HEK293 (cell line): ENCODE data around the gene KIF21B.

Experiments used
- ATF2 ChIP-seq: fragments of 450-650 bp; formaldehyde crosslinking; IDR thresholded peaks from 2 replicates; pipeline ENCODE4 v1.5.1; 2016; ENCODE audit warnings: missing biosample characterization, missing genetic modification characterization, low read depth
- CTCF ChIP-seq: fragments of 450-650 bp; formaldehyde crosslinking; IDR thresholded peaks from 2 replicates; pipeline ENCODE4 v1.5.1; 2016; ENCODE audit warnings: missing biosample characterization, missing genetic modification characterization
- EGR2 ChIP-seq: fragments of 450-650 bp; formaldehyde crosslinking; IDR thresholded peaks from 2 replicates; pipeline ENCODE4 v1.5.1; 2016; ENCODE audit warnings: low read depth, missing biosample characterization, missing genetic modification characterization
- HOXC10 ChIP-seq: sonication (generic); formaldehyde crosslinking; IDR thresholded peaks from 2 replicates; pipeline ENCODE4 v1.8.1; 2023; ENCODE audit warnings: mild to moderate bottlenecking, missing genetic modification reagents
- SETDB1 ChIP-seq: IDR thresholded peaks from one replicate; pipeline ENCODE4 v1.6.1; 2017; ENCODE audit warnings: mild to moderate bottlenecking, low read length, moderate library complexity, mixed read lengths; ENCODE audit not compliant: insufficient read length
- TSHZ1 ChIP-seq: fragments of 450-650 bp; formaldehyde crosslinking; IDR thresholded peaks from 2 replicates; pipeline ENCODE4 v1.5.1; 2016; ENCODE audit warnings: missing biosample characterization, missing genetic modification characterization, borderline replicate concordance
- ZNF175 ChIP-seq: fragments of 450-650 bp; formaldehyde crosslinking; IDR thresholded peaks from 2 replicates; pipeline ENCODE4 v1.5.1; 2016; ENCODE audit warnings: missing biosample characterization, missing genetic modification characterization
- ZNF335 ChIP-seq: fragments of 450-650 bp; formaldehyde crosslinking; conservative IDR thresholded peaks from 2 replicates; pipeline ENCODE4 v1.5.1; 2016; ENCODE audit warnings: missing biosample characterization, missing genetic modification characterization
- ZNF660 ChIP-seq: fragments of 450-650 bp; IDR thresholded peaks from 2 replicates; pipeline ENCODE4 v1.5.1; 2018; ENCODE audit warnings: missing biosample characterization, mild to moderate bottlenecking, missing genetic modification characterization

- TF ChIP-seq TSHZ1: no peak
- no peak for TF ChIP-seq CTCF (tag by site-specific recombination)
- no peak for TF ChIP-seq ZNF175 (tag by site-specific recombination)
- no peak for TF ChIP-seq HOXC10 (CRISPR knock-in tag)
- no peak for TF ChIP-seq SETDB1
- TF ChIP-seq EGR2 (tag by site-specific recombination): no peak
- no peak for TF ChIP-seq ATF2 (tag by site-specific recombination)
- TF ChIP-seq ZNF660 (tag by site-specific recombination): no peak
- no peak for TF ChIP-seq ZNF335 (tag by site-specific recombination)
These were observed 16.4 kb upstream of the KIF21B start for GRCh38 chr1:201039876-201040275.
